GM12875 (cell line): Measurements from ENCODE around the gene CIDEA.
"Not testable (repeated sequence)": the region's sequence is repeated elsewhere in the genome, so short reads cannot be mapped to it uniquely, and the experiment has no call there.

Experiments used
- H3K4me3 ChIP-seq: one replicate; pipeline ENCODE4 v1.5.1; 2011; ENCODE audit warnings: low read depth, low read length, control low read depth
- CTCF ChIP-seq: IDR thresholded peaks from 2 replicates; pipeline ENCODE4 v1.5.1; 2011; ENCODE audit warnings: low read depth, mild to moderate bottlenecking, control low read depth, inconsistent platforms, low read length, moderate library complexity, borderline replicate concordance; ENCODE audit not compliant: insufficient read depth

CIDEA gene

DNA sequence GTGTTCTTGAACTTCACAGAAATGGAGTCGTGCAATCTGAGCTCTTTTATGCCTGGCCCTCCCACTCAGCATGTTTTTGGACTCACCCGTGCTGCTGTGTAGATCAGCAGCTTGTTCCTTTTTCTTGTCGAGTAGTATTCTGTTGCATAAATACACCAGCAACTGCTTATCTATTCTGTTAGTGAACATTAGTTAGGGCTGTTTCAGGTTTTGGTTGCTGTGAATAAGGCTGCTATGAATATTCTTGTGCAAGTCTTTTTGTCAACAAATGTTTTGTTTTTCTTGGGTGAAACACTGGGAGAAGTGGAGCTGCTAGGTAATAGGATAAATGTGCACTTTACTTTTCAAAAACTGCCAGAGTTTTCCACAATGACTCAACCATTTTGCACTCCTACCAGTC, 15.3 kb upstream of the CIDEA start:
- no peak overlapping the region for H3K4me3 ChIP-seq
- no peak for TF ChIP-seq CTCF

DNA sequence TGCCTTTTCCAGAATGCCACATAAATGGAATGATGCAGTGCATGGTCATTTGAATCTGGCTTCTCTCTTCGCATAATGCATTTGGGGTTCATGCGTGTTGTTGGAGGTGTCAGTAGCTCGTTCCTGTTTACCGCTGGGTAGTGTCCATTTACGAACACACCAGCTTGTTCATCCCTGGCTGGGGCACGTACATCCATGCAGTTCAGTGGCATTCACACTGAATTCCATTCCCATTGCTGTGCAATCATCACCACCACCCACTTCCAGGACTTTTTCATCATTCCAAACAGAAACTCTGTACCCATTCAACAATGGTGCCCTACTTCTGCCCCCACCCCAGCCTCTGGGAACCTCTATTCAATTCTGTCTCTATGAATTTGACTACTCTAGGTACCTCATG, 14.7 kb upstream of the CIDEA start:
- H3K4me3 ChIP-seq = no peak overlapping the region
- TF ChIP-seq CTCF = no peak

- no peak overlapping the region for H3K4me3 ChIP-seq
- no peak for TF ChIP-seq CTCF
These were observed 11.4 kb upstream of the CIDEA start for GRCh38 chr18:12242658-12243260.

GRCh38 chr18:12243272-12243671, 10.9 kb upstream of the CIDEA start:
- not testable (repeated sequence) for H3K4me3 ChIP-seq

- H3K4me3 ChIP-seq = no peak overlapping the region
- no peak for TF ChIP-seq CTCF
These were observed 8.4 kb upstream of the CIDEA start for GRCh38 chr18:12245793-12246135.

DNA sequence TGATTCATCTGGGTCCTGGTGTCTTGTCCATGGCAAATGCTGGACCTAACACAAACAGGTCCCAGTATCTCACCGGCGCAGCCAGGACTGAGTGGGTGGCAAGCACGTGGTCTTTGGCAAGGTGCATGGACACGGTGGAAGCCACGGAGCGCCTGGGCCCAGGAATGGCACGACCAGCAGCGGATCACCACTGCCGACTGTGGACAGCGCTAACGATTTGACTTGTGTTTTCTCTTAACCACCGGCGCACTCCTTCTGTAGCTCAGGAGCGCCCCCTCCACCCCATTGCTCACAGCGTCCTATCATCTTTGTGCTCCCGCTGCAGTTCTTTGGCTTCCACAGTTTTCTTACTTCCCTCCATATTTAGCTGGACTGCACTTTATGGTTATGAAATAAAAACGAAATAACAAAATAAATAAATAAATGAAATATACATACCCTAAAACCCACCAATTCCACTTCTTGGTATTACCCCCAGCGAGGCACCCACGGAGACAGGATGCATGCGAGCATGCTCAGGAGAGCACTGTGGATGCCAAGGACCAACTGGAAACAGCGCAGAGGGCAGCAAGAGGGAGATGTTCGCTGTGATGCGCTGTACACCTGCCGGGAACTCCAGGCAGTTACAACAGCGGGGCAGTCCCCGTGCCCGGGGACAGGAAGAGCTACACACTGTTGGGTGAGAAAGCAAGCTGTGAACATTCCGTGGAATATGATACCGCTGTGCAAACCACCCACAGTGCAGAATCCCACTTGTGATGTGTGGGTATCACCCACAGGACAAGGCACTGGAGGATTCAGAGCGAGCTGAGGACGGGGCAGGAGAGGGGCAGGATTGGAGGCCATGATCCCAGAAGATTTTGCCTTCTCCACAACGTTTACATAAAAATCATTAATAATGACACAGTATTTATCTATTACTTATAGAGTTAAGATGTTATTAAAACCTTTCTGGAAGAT, 7.0 kb upstream of the CIDEA start:
- H3K4me3 ChIP-seq = no peak overlapping the region
- TF ChIP-seq CTCF = peak; percentile 43; the same call in 1 of the 2 replicates

DNA sequence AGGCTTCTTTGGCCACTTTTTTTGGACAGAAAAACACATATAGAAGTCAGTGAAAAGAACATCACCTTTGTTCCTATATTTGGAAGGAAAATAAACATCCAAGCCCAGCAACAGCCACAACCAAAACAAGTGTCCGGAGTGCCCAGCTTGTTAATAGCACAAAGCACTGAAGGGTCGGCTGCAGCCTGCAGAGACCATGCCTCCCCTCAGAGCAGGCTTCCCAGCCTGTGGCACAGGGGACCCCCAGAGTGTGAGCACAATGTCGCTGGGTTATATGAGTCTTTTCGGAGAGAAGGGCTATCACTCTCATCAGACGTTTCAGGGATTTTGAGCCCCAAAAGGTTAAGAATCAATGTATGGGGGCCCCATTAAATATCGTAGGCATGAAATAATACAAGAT, 6.2 kb upstream of the CIDEA start:
- TF ChIP-seq CTCF = no peak
- no peak overlapping the region for H3K4me3 ChIP-seq
